GM12878 (cell line): Measurements from ENCODE around the gene SH3BP5. TPM values are rescaled to one million over a fixed set of nuclear protein-coding genes. Genes with fewer than 3 reads are reported as not detected.
A peak's percentile ranks its signal among the peaks of the same experiment; 100 is the strongest.

ENCODE experiments used
- ATAC-seq: fragments of 200-7000 bp; cut with Tn5 transposase; 3 replicates; pipeline ENCODE4 v1.9.1; 2020; ENCODE audit warnings: mild to moderate bottlenecking, moderate library complexity
- BruUV-seq: library from RNA; stranded (reverse); fragments of 400-500 nt; replicated peaks from 2 replicates; lab custom pipeline; 2021; lab: Mats Ljungman, UMichigan
- CTCF ChIA-PET: fragments of 300-600 bp; sonication (Branson Sonifier 250); formaldehyde crosslinking; extraction: SDS; loops from one replicate; lab custom pipeline; 2021; ENCODE audit warnings: inconsistent platforms; lab: Yijun Ruan, JAX
- POLR2A ChIA-PET: fragments of 350-600 bp; formaldehyde crosslinking; extraction: SDS; loops from one replicate; lab custom pipeline; 2021; ENCODE audit warnings: inconsistent platforms; lab: Charles Lee
- RAD21 ChIA-PET: fragments of 300-600 bp; sonication (Branson Sonifier 250); formaldehyde crosslinking; loops from one replicate; lab custom pipeline; 2023; ENCODE audit warnings: antibody characterized with exemption; ENCODE audit not compliant: unreplicated experiment; lab: Charles Lee
- SMC1A ChIA-PET: fragments of 300-600 bp; sonication (Branson Sonifier 250); formaldehyde crosslinking; loops from one replicate; lab custom pipeline; 2023; ENCODE audit not compliant: unreplicated experiment, uncharacterized antibody; lab: Charles Lee
- DNase-seq: peaks from one replicate; pipeline ENCODE4 v3.0.0-alpha.2; 2011; ENCODE audit warnings: low read depth, low spot score
- FAIRE-seq: peaks from 3 replicates; lab custom pipeline; 2011; peaks lifted over from hg19 to GRCh38; lab: Jason Lieb, UNC
- H2AFZ ChIP-seq: 2 replicates; pipeline ENCODE4 v1.6.0; 2011; ENCODE audit warnings: low read depth, low read length, control low read depth; ENCODE audit not compliant: control insufficient read depth
- H3K27ac ChIP-seq: 2 replicates; pipeline ENCODE4 v1.5.1; 2011; ENCODE audit warnings: control low read depth; ENCODE audit not compliant: control insufficient read depth, insufficient read depth
- H3K27me3 ChIP-seq, 2 experiments: replicated peaks in 1 of 2; 2 replicates each; pipeline versions ENCODE4 v1.6.0 to v1.6.1; 2011; ENCODE audit warnings: low read length in 1 of 2; ENCODE audit not compliant: control insufficient read depth in 2 of 2, insufficient read depth in 2 of 2
- H3K36me3 ChIP-seq, 2 experiments: 2 replicates each; pipeline ENCODE4 v1.5.1; 2011; ENCODE audit warnings: low read length in 1 of 2; ENCODE audit not compliant: control insufficient read depth in 2 of 2, insufficient read depth in 2 of 2
- H3K4me1 ChIP-seq: 2 replicates; pipeline ENCODE4 v1.6.1; 2011; ENCODE audit warnings: mild to moderate bottlenecking, low read length, moderate library complexity, mixed read lengths; ENCODE audit not compliant: control insufficient read depth, insufficient read depth
- H3K4me2 ChIP-seq: 2 replicates; pipeline ENCODE4 v1.6.0; 2011; ENCODE audit warnings: control low read depth; ENCODE audit not compliant: control insufficient read depth, insufficient read depth
- H3K4me3 ChIP-seq: fragments of 200-600 bp; sonication (generic); 2 replicates; pipeline ENCODE4 v1.5.1; 2016
- H3K79me2 ChIP-seq: 2 replicates; pipeline ENCODE4 v1.6.0; 2011; ENCODE audit warnings: low read length; ENCODE audit not compliant: control insufficient read depth, insufficient read depth
- H3K9ac ChIP-seq: 2 replicates; pipeline ENCODE4 v1.8.0; 2011; ENCODE audit warnings: low read length, control low read depth, mixed read lengths; ENCODE audit not compliant: control insufficient read depth, insufficient read depth
- H3K9me3 ChIP-seq: replicated peaks from 3 replicates; pipeline ENCODE4 v1.5.1; 2011; ENCODE audit warnings: mild to moderate bottlenecking, low read length; ENCODE audit not compliant: control insufficient read depth, insufficient read depth
- H4K20me1 ChIP-seq: 2 replicates; pipeline ENCODE4 v1.6.0; 2011; ENCODE audit not compliant: control insufficient read depth, insufficient read depth
- BHLHE40 ChIP-seq, 2 experiments: fragments of 450-650 bp in 1 of 2; IDR thresholded peaks; 2 replicates each; pipeline ENCODE4 v1.6.1; 2011 to 2017; ENCODE audit warnings: low read depth in 2 of 2, borderline replicate concordance in 1 of 2, improper control_type of control experiment in 1 of 2, low read length in 1 of 2, mild to moderate bottlenecking in 1 of 2
- CEBPB ChIP-seq, 2 experiments: fragments of 150-350 bp in 1 of 2; IDR thresholded peaks; 2 replicates each; pipeline ENCODE4 v1.6.1; 2012 to 2014; ENCODE audit warnings: low read depth in 2 of 2, low read length in 2 of 2, borderline replicate concordance in 1 of 2, inconsistent platforms in 1 of 2
- DPF2 ChIP-seq: fragments of 450-650 bp; IDR thresholded peaks from 2 replicates; pipeline ENCODE4 v1.6.1; 2017; ENCODE audit warnings: mild to moderate bottlenecking
- IKZF1 ChIP-seq: fragments of 450-650 bp; conservative IDR thresholded peaks from 2 replicates; pipeline ENCODE4 v1.6.1; 2017; ENCODE audit warnings: antibody characterized with exemption, mild to moderate bottlenecking
- JUNB ChIP-seq: IDR thresholded peaks from 2 replicates; pipeline ENCODE4 v1.6.1; 2016; ENCODE audit warnings: antibody characterized with exemption, mild to moderate bottlenecking
- KAT2A ChIP-seq: conservative IDR thresholded peaks from 2 replicates; pipeline ENCODE4 v1.6.1; 2011; ENCODE audit warnings: low read depth, low read length; ENCODE audit not compliant: control insufficient read depth
- MEF2A ChIP-seq: IDR thresholded peaks from 2 replicates; pipeline ENCODE4 v1.6.1; 2011; ENCODE audit warnings: low read depth, mild to moderate bottlenecking, low read length, moderate library complexity; ENCODE audit not compliant: insufficient read depth
- POLR2A ChIP-seq: IDR thresholded peaks from 2 replicates; pipeline ENCODE4 v1.6.1; 2011; ENCODE audit warnings: low read depth, mild to moderate bottlenecking, low read length
- RB1 ChIP-seq: fragments of 450-650 bp; formaldehyde crosslinking; IDR thresholded peaks from 2 replicates; pipeline ENCODE4 v1.6.1; 2017; ENCODE audit warnings: mild to moderate bottlenecking, borderline replicate concordance
- RBBP5 ChIP-seq: fragments of 200-600 bp; sonication (generic); conservative IDR thresholded peaks from 2 replicates; pipeline ENCODE4 v1.6.1; 2016
- REST ChIP-seq: IDR thresholded peaks from 2 replicates; pipeline ENCODE4 v1.6.1; 2012; ENCODE audit warnings: mild to moderate bottlenecking, low read depth, low read length
- TCF7 ChIP-seq: IDR thresholded peaks from 2 replicates; pipeline ENCODE4 v1.6.1; 2014; ENCODE audit warnings: antibody characterized with exemption, borderline replicate concordance
- ZNF217 ChIP-seq: fragments of 450-650 bp; IDR thresholded peaks from 2 replicates; pipeline ENCODE4 v1.6.1; 2017; ENCODE audit warnings: antibody characterized with exemption, mild to moderate bottlenecking
- WGBS: methylation state at CpG from one replicate; pipeline ENCODE4 v1.1.6; 2016; ENCODE audit warnings: low lambda C conversion rate; ENCODE audit not compliant: insufficient replicate concordance, insufficient coverage; ENCODE audit errors: missing lambda C conversion rate; 5-methylcytosine and 5-hydroxymethylcytosine counted together
- in situ Hi-C: fragments of 300-500 bp; cut with MboI; formaldehyde crosslinking; loops from 9 replicates; pipeline ENCODE4 v1.14.3; 2018; ENCODE audit warnings: mixed read lengths
- intact Hi-C: fragments of 100-400 bp; cut with micrococcal nuclease; formaldehyde crosslinking; loops from one replicate; pipeline ENCODE4 v1.14.2; 2022; ENCODE audit not compliant: unreplicated experiment
- polyA plus RNA-seq, 11 experiments: library from polyadenylated mRNA; depleted of rRNA in 4 of 11; unstranded in 6 of 11; stranded (reverse) in 5 of 11; fragments of >200 nt; fragmentation: Nextera tagmentation in 4 of 11; fragmentation: Illumina TruSeq in 1 of 11; extraction: Ambion mirVana in 4 of 11; extraction: Trizol in 1 of 11; gene quantifications; 1 replicate in 1 of 11; 2 replicates in 10 of 11; pipeline versions ENCODE4 v1.2.1 to v1.2.3, GENCODE V29; 2011 to 2016; ENCODE audit warnings: inconsistent platforms in 2 of 11, missing spikeins in 2 of 11, low read depth in 1 of 11
- total RNA-seq, 4 experiments: library from RNA; depleted of rRNA in 3 of 4; stranded (reverse); fragments of >200 nt in 3 of 4; fragmentation: Illumina TruSeq in 1 of 4; extraction: Trizol in 1 of 4; gene quantifications; 2 replicates each; pipeline versions ENCODE4 v1.2.1 to v1.2.3, GENCODE V29; 2013 to 2021
- TF ChIP-seq, protein P1 (sequence below): fragments of 150-350 bp; IDR thresholded peaks from 2 replicates; pipeline ENCODE4 v1.6.1; 2014; ENCODE audit warnings: mild to moderate bottlenecking, low read depth, low read length
- TF ChIP-seq, protein P2 (sequence below): fragments of 450-650 bp; IDR thresholded peaks from 2 replicates; pipeline ENCODE4 v1.6.1; 2017; ENCODE audit warnings: mild to moderate bottlenecking

The SH3BP5 gene
- total and polyA plus RNA-seq, 10 of the 15 experiments (the other 5 are each of a cell fraction or from before 2014, with no cell fraction given) = 14.9 to 87.5 (median 43.7) TPM

- peaks cover 40% of the 10 kb centered on the region for H3K4me1 ChIP-seq
- in situ Hi-C loops = no loop called here
Observed at GRCh38 chr3:15329046-15330005, 3.1 kb downstream of the SH3BP5 start.

More at GRCh38 chr3:15329046-15330005, 3.1 kb downstream of the SH3BP5 start:
- POLR2A ChIA-PET = interaction anchor here (0.7 to 2.2 kb wide), 10 partner anchors 9 to 123 kb away, joined by 3 to 18 read pairs (median 4); partner anchors contain the start of gene CAPN7
- Histone ChIP-seq H3K9ac (no peak overlapping the region), H3K27ac (no peak overlapping the region), H3K36me3 (peaks cover 8 to 20% of the 10 kb centered on the region in 2 experiments), H3K9me3 (no peaks in the 10 kb centered on the region), H3K79me2 (peaks cover 37% of the 10 kb centered on the region), H3K4me2 (peak overlapping the region; percentile 93), H3K27me3 (no peaks in the 10 kb centered on the region), H4K20me1 (no peaks in the 10 kb centered on the region), H2AFZ (no peak overlapping the region), H3K4me3 (peak overlapping the region; percentile 44)
- TSS peak; percentile 42 for BruUV-seq
- RAD21 ChIA-PET = interaction anchor here (0.7 to 6.2 kb wide), 17 partner anchors 11 to 221 kb away, joined by 3 to 53 read pairs (median 7); partner anchors contain the start of gene CAPN7
- no peak for DNase-seq
- intact Hi-C loops = no loop called here
- TF ChIP-seq, protein P1, sequence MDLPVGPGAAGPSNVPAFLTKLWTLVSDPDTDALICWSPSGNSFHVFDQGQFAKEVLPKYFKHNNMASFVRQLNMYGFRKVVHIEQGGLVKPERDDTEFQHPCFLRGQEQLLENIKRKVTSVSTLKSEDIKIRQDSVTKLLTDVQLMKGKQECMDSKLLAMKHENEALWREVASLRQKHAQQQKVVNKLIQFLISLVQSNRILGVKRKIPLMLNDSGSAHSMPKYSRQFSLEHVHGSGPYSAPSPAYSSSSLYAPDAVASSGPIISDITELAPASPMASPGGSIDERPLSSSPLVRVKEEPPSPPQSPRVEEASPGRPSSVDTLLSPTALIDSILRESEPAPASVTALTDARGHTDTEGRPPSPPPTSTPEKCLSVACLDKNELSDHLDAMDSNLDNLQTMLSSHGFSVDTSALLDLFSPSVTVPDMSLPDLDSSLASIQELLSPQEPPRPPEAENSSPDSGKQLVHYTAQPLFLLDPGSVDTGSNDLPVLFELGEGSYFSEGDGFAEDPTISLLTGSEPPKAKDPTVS = no peak
- TF ChIP-seq POLR2A (no peak), BHLHE40 (IDR thresholded peaks at IDR 0.05; ENCODE audit: borderline replicate concordance in 1 of 2, low read depth in 2 of 2, low read length in 1 of 2) (no peak), IKZF1 (no peak), ZNF217 (no peak), DPF2 (no peak), MEF2A (no peak), JUNB (peak; percentile 20; the same call in 1 of the 2 replicates), TCF7 (no peak), RBBP5 (no peak), KAT2A (no peak), RB1 (no peak), CEBPB (IDR thresholded peaks at IDR 0.05; ENCODE audit: borderline replicate concordance in 1 of 2, low read depth in 2 of 2, low read length in 2 of 2) (no peak), REST (no peak)
- TF ChIP-seq, protein P2, sequence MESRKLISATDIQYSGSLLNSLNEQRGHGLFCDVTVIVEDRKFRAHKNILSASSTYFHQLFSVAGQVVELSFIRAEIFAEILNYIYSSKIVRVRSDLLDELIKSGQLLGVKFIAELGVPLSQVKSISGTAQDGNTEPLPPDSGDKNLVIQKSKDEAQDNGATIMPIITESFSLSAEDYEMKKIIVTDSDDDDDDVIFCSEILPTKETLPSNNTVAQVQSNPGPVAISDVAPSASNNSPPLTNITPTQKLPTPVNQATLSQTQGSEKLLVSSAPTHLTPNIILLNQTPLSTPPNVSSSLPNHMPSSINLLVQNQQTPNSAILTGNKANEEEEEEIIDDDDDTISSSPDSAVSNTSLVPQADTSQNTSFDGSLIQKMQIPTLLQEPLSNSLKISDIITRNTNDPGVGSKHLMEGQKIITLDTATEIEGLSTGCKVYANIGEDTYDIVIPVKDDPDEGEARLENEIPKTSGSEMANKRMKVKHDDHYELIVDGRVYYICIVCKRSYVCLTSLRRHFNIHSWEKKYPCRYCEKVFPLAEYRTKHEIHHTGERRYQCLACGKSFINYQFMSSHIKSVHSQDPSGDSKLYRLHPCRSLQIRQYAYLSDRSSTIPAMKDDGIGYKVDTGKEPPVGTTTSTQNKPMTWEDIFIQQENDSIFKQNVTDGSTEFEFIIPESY = 0 out of 2 replicates have a peak, but pooled peaks have one; percentile 35
- peak; percentile 85 for FAIRE-seq
- peak; percentile 3; the same call in 1 of the 3 replicates for ATAC-seq
- 47% methylated on average over 11 of the region's 11 CpGs for WGBS
- SMC1A ChIA-PET = interaction anchor here (0.6 to 6.0 kb wide), 27 partner anchors 9 to 210 kb away, joined by 3 to 77 read pairs (median 6); no protein-coding TSS in a partner anchor
- CTCF ChIA-PET = interaction anchor here (0.5 to 9.6 kb wide), 16 partner anchors 9 to 76 kb away, joined by 3 to 125 read pairs (median 4); no protein-coding TSS in a partner anchor
